ENCODE results near the gene NR1I3. TPM values are rescaled to one million over a fixed set of nuclear protein-coding genes. Genes with fewer than 3 reads are reported as not detected.

NR1I3 gene
- total and polyA plus RNA-seq, 2 donors from 2014 or later = 19.6 TPM; not detected in 1

DNA sequence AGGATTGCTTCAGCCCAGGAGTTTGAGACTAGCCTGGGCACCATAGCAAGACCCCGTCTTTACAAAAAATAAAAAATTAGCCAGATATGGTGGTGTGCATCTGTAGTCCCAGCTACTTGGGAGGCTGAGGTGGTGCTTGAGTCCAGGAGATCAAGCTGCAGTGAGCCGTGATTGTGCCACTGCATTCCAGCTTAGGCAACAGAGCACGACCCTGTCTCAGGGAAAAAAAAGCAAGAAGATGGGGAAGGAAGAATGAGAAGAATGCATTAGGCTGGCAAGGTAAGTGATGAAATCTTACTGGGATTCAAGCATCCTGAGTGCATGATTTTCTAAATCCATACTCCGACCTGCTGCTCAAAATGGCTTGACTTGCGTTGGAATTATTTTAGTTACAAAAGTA lies 27.3 kb upstream of the NR1I3 start:
- Histone ChIP-seq H3K9ac (ENCODE audit: low read length in 3 of 3) (no peak overlapping the region), H3K4me1 (ENCODE audit: control insufficient read depth in 2 of 3, insufficient read depth in 2 of 3, low read depth in 1 of 3, low read length in 3 of 3) (no peaks in the 10 kb centered on the region), H3K36me3 (ENCODE audit: control insufficient read depth in 2 of 3, insufficient read depth in 3 of 3, low read length in 3 of 3) (no peaks in the 10 kb centered on the region), H3K9me3 (ENCODE audit: control insufficient read depth in 2 of 3, insufficient read depth in 1 of 3, low read length in 3 of 3) (no peaks in the 10 kb centered on the region), H3K27me3 (ENCODE audit: control insufficient read depth, insufficient read depth, low read length) (no peaks in the 10 kb centered on the region), H3K4me3 (ENCODE audit: low read length in 3 of 3) (no peak overlapping the region), H3K27ac (ENCODE audit: low read depth in 2 of 2, low read length in 2 of 2) (no peak overlapping the region)
- TF ChIP-seq, protein P1, sequence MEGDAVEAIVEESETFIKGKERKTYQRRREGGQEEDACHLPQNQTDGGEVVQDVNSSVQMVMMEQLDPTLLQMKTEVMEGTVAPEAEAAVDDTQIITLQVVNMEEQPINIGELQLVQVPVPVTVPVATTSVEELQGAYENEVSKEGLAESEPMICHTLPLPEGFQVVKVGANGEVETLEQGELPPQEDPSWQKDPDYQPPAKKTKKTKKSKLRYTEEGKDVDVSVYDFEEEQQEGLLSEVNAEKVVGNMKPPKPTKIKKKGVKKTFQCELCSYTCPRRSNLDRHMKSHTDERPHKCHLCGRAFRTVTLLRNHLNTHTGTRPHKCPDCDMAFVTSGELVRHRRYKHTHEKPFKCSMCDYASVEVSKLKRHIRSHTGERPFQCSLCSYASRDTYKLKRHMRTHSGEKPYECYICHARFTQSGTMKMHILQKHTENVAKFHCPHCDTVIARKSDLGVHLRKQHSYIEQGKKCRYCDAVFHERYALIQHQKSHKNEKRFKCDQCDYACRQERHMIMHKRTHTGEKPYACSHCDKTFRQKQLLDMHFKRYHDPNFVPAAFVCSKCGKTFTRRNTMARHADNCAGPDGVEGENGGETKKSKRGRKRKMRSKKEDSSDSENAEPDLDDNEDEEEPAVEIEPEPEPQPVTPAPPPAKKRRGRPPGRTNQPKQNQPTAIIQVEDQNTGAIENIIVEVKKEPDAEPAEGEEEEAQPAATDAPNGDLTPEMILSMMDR (IDR thresholded peaks at IDR 0.05; ENCODE audit: borderline replicate concordance, extremely low read depth, insufficient read depth) = no peak
- DNase-seq (no peak), FAIRE-seq (no peak)
- intact Hi-C loops (cut with DNase I) = no loop called here

DNA sequence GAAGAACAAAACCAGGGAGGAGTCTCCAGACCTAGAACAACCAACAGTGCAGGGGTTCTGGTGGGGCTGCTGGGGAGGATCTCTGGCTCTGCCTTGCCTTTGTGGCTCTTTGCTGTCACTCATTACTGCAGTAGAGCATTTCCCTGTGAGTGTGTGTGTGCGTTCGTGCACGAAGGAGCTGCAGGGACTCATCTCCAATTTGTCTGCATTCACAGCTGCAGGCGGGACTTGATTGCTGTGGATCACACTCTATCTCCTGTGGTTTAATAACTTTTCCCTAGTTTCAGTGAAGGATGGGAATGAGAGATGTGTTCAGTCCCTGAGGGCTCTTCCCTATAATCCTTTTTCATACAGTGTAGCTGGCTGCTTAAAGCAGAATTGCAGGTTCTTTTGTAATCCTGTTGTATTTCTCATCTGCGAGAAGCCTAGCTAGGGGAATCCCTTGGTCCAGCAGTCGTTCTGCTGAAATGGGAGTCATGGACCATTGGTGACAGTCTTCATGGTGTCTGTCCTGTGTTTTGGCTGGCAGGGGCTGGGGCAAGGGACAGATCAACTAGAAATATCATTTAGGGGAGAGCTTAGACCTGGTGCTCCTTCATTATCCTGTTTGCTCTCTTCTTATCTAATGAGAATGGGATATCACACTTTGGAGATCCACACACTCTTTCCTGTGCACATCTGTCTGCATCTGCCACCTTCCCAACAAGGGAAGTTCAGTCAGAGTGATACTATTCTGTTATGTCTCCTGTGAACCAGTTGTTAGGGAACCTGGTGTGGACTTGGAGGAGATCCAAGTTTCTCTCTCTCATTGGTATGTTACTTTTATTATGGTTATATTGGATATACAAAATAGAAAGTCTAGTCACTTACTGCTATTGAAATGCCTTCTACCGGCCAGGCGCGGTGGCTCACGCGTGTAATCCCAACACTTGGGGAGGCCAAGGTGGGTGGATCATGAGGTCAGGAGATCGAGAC lies 23.5 kb upstream of the NR1I3 start:
- no peak for FAIRE-seq
- peaks cover 0 to 3% (median 0%) of the 10 kb centered on the region in 3 donors for H3K9me3 ChIP-seq (ENCODE audit: control insufficient read depth in 2 of 3, insufficient read depth in 1 of 3, low read length in 3 of 3)
- no peak overlapping the region for H3K9ac ChIP-seq (ENCODE audit: low read length in 3 of 3)
- intact Hi-C loops (cut with DNase I) = no loop called here
- no peak overlapping the region for H3K4me3 ChIP-seq (ENCODE audit: low read length in 3 of 3)
- H3K36me3 ChIP-seq (ENCODE audit: control insufficient read depth in 2 of 3, insufficient read depth in 3 of 3, low read length in 3 of 3) = no peaks in the 10 kb centered on the region
- TF ChIP-seq, protein P1 (IDR thresholded peaks at IDR 0.05; ENCODE audit: borderline replicate concordance, extremely low read depth, insufficient read depth) = no peak
- H3K4me1 ChIP-seq (ENCODE audit: control insufficient read depth in 2 of 3, insufficient read depth in 2 of 3, low read depth in 1 of 3, low read length in 3 of 3) = peaks cover 0 to 6% (median 0%) of the 10 kb centered on the region in 3 donors
- H3K27ac ChIP-seq (ENCODE audit: low read depth in 2 of 2, low read length in 2 of 2) = no peak overlapping the region
- H3K27me3 ChIP-seq (ENCODE audit: control insufficient read depth, insufficient read depth, low read length) = peaks cover 4% of the 10 kb centered on the region
- peak in 3 of 5 donors; percentile 18 to 34 (median 29) for DNase-seq

DNA sequence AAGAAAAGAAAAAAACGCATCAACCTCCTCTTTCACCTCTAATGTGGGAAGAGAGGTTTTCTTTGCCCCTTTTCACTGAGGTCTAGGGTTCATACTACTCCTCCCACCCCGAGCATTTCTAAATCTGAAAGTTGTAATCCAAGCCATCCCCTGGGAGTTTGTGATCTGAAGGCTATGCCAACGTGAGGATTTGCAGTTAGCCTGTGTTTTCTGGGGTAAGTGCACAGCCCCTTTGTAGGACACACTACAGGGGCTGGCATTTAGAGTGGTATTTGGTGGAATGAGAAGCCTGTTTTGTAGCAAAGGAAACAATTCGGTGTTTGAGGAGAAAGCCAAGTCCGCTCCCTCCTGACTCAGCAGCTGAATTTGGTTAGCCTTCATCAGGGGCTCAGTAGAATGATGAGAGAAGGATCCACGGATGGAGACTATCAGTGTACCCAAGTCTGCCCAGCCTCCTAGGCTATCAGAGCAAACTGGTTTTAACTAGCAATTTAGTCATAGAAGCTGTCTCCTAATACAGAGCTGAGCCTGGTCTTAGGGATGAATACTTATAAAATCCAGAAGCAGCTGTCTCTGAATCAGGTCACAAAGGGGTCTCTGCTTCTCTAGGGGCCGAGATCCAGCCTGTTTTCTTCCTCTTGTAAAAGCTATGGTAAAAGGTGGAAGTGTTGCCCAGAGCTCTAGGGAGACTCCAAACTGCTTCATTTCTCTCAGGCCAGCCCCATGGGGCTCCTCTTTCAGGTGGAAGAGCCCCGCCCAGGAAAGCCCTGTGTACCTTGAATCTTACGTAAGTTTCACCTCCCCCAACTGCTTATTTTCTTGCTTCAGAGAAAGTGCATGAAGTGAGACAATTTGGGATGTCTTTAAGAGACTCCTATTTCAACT lies 22.6 kb upstream of the NR1I3 start:
- H3K36me3 ChIP-seq (ENCODE audit: control insufficient read depth in 2 of 3, insufficient read depth in 3 of 3, low read length in 3 of 3) = no peaks in the 10 kb centered on the region
- peaks cover 0 to 6% (median 0%) of the 10 kb centered on the region in 3 donors for H3K4me1 ChIP-seq (ENCODE audit: control insufficient read depth in 2 of 3, insufficient read depth in 2 of 3, low read depth in 1 of 3, low read length in 3 of 3)
- H3K9ac ChIP-seq (ENCODE audit: low read length in 3 of 3) = no peak overlapping the region
- intact Hi-C loops (cut with DNase I) = no loop called here
- TF ChIP-seq, protein P1 (IDR thresholded peaks at IDR 0.05; ENCODE audit: borderline replicate concordance, extremely low read depth, insufficient read depth) = no peak
- peaks cover 0 to 3% (median 0%) of the 10 kb centered on the region in 3 donors for H3K9me3 ChIP-seq (ENCODE audit: control insufficient read depth in 2 of 3, insufficient read depth in 1 of 3, low read length in 3 of 3)
- H3K4me3 ChIP-seq (ENCODE audit: low read length in 3 of 3) = no peak overlapping the region
- peaks cover 4% of the 10 kb centered on the region for H3K27me3 ChIP-seq (ENCODE audit: control insufficient read depth, insufficient read depth, low read length)
- DNase-seq (no peak), FAIRE-seq (no peak)
- H3K27ac ChIP-seq (ENCODE audit: low read depth in 2 of 2, low read length in 2 of 2) = no peak overlapping the region
